ENCODE measurements around the gene ZNF618. TPM values are rescaled to one million over a fixed set of nuclear protein-coding genes. Genes with fewer than 3 reads are reported as not detected.

Gene ZNF618
- total RNA-seq, 1 donor from 2014 or later: 3.9 TPM

- no peak overlapping the region for H3K4me3 ChIP-seq (ENCODE audit: low read depth, low read length)
- no peak for TF ChIP-seq CTCF (conservative IDR thresholded peaks at IDR 0.05; ENCODE audit: low read depth, low read length)
- no peak for DNase-seq (ENCODE audit: low read depth)
Measured at GRCh38 chr9:114023961-114024360, 147.9 kb downstream of the ZNF618 start.

- no peak for TF ChIP-seq CTCF (conservative IDR thresholded peaks at IDR 0.05; ENCODE audit: low read depth, low read length)
- no peak overlapping the region for H3K4me3 ChIP-seq (ENCODE audit: low read depth, low read length)
- DNase-seq (ENCODE audit: low read depth): no peak
Measured at GRCh38 chr9:114025196-114025753, 149.2 kb downstream of the ZNF618 start.

GRCh38 chr9:114025760-114026159 lies 149.7 kb downstream of the ZNF618 start:
- H3K4me3 ChIP-seq (ENCODE audit: low read depth, low read length): no peak overlapping the region
- no peak for DNase-seq (ENCODE audit: low read depth)
- TF ChIP-seq CTCF (conservative IDR thresholded peaks at IDR 0.05; ENCODE audit: low read depth, low read length): no peak

GRCh38 chr9:114026335-114026734 lies 150.2 kb downstream of the ZNF618 start:
- no peak for DNase-seq (ENCODE audit: low read depth)
- H3K4me3 ChIP-seq (ENCODE audit: low read depth, low read length): no peak overlapping the region

GRCh38 chr9:114027159-114027862 lies 151.2 kb downstream of the ZNF618 start:
- H3K4me3 ChIP-seq (ENCODE audit: low read depth, low read length): no peak overlapping the region
- DNase-seq (ENCODE audit: low read depth): no peak
- TF ChIP-seq CTCF (conservative IDR thresholded peaks at IDR 0.05; ENCODE audit: low read depth, low read length): no peak

More at GRCh38 chr9:114026335-114026734, 150.2 kb downstream of the ZNF618 start:
- TF ChIP-seq CTCF (conservative IDR thresholded peaks at IDR 0.05; ENCODE audit: low read depth, low read length): no peak

- H3K4me3 ChIP-seq (ENCODE audit: low read depth, low read length): no peak overlapping the region
- no peak for TF ChIP-seq CTCF (conservative IDR thresholded peaks at IDR 0.05; ENCODE audit: low read depth, low read length)
- no peak for DNase-seq (ENCODE audit: low read depth)
Measured at GRCh38 chr9:114027863-114028465, 151.9 kb downstream of the ZNF618 start.

Data from epithelial cell of proximal tubule (primary cell).